NCI-H2171 (cell line): ENCODE data around the gene SLC27A6.
"Not testable (repeated sequence)": the region's sequence is repeated elsewhere in the genome, so short reads cannot be mapped to it uniquely, and the experiment has no call there.

ENCODE experiments used
- DNase-seq: peaks from one replicate; lab custom pipeline; 2025; lab: John Stamatoyannopoulos, UW

SLC27A6 gene

GRCh38 chr5:128965011-128965637 is at the start of gene SLC27A6:
Gene SLC27A6, plus strand, starts transcription at chr5:128965488. Its CDS starts 650 bp downstream, at chr5:128966138.
- DNase-seq, result no peak

- no peak for DNase-seq
Measured at GRCh38 chr5:128919542-128919941, 45.7 kb upstream of the SLC27A6 start.

GRCh38 chr5:128920345-128921215 is 44.7 kb upstream of the SLC27A6 start:
- DNase-seq, result no peak

- DNase-seq, result no peak
Measured at GRCh38 chr5:128924299-128924698, 41.0 kb upstream of the SLC27A6 start.

GRCh38 chr5:128925973-128926372 is 39.3 kb upstream of the SLC27A6 start:
- DNase-seq, result no peak

- DNase-seq, result no peak
Measured at GRCh38 chr5:128927644-128928043, 37.6 kb upstream of the SLC27A6 start.

- DNase-seq, result not testable (repeated sequence)
Measured at GRCh38 chr5:128932232-128932631, 33.1 kb upstream of the SLC27A6 start.

- DNase-seq, result not testable (repeated sequence)
Measured at GRCh38 chr5:128943100-128943499, 22.2 kb upstream of the SLC27A6 start.

- no peak for DNase-seq
Measured at GRCh38 chr5:128949847-128950546, 15.3 kb upstream of the SLC27A6 start.

GRCh38 chr5:128951301-128951700 is 14.0 kb upstream of the SLC27A6 start:
- not testable (repeated sequence) for DNase-seq

- DNase-seq, result no peak
Measured at GRCh38 chr5:128956164-128956563, 9.1 kb upstream of the SLC27A6 start.

- DNase-seq, result no peak
Measured at GRCh38 chr5:128962211-128962610, 3.1 kb upstream of the SLC27A6 start.

- DNase-seq, result no peak
Measured at GRCh38 chr5:128965638-128966302, 482 bp downstream of the SLC27A6 start.

GRCh38 chr5:128966375-128966774 is 1.1 kb downstream of the SLC27A6 start:
- no peak for DNase-seq

- no peak for DNase-seq
Measured at GRCh38 chr5:128966846-128967245, 1.6 kb downstream of the SLC27A6 start.

- no peak for DNase-seq
Measured at GRCh38 chr5:128973244-128973643, 8.0 kb downstream of the SLC27A6 start.

GRCh38 chr5:128974567-128974966 is 9.3 kb downstream of the SLC27A6 start:
- DNase-seq, result no peak

- DNase-seq, result no peak
Measured at GRCh38 chr5:128979761-128980160, 14.5 kb downstream of the SLC27A6 start.

- no peak for DNase-seq
Measured at GRCh38 chr5:128980917-128981316, 15.6 kb downstream of the SLC27A6 start.

GRCh38 chr5:128984480-128984879 is 19.2 kb downstream of the SLC27A6 start:
- no peak for DNase-seq

- DNase-seq, result no peak
Measured at GRCh38 chr5:128988476-128988875, 23.2 kb downstream of the SLC27A6 start.

- DNase-seq, result no peak
Measured at GRCh38 chr5:129001841-129002526, 36.7 kb downstream of the SLC27A6 start.
